T-helper 17 cell (primary cell): ENCODE results near the gene IMPDH1. TPM values are rescaled to one million over a fixed set of nuclear protein-coding genes. Genes with fewer than 3 reads are reported as not detected.
A peak's percentile ranks its signal among the peaks of the same experiment; 100 is the strongest.
"Not testable (repeated sequence)": the region's sequence is repeated elsewhere in the genome, so short reads cannot be mapped to it uniquely, and the experiment has no call there.

Source experiments
- ATAC-seq: fragments of 150-1000 bp; cut with Tn5 transposase; 2 replicates; pipeline ENCODE4 v1.10.0; 2021; ENCODE audit warnings: mild to moderate bottlenecking, moderate library complexity
- DNase-seq, 3 donors: peaks; one replicate each; pipeline versions ENCODE4 v3.0.0 to v3.0.0-alpha.2; 2020 to 2021
- H3K9me3 ChIP-seq: one replicate; pipeline ENCODE4 v1.7.0; 2013; ENCODE audit warnings: low read length, mild to moderate bottlenecking; ENCODE audit not compliant: control insufficient read depth, poor library complexity, severe bottlenecking
- H3K27ac Mint-ChIP-seq: one replicate; pipeline ENCODE4 v1.8.0; 2022; ENCODE audit warnings: mild to moderate bottlenecking, moderate library complexity, mixed read lengths
- H3K27me3 Mint-ChIP-seq: one replicate; pipeline ENCODE4 v1.8.0; 2022; ENCODE audit warnings: mixed read lengths
- H3K36me3 Mint-ChIP-seq: one replicate; pipeline ENCODE4 v1.8.0; 2022; ENCODE audit warnings: low read depth, mixed read lengths
- H3K4me1 Mint-ChIP-seq: one replicate; pipeline ENCODE4 v1.8.0; 2022; ENCODE audit warnings: mild to moderate bottlenecking, mixed read lengths
- H3K4me3 Mint-ChIP-seq: one replicate; pipeline ENCODE4 v1.8.0; 2022; ENCODE audit warnings: mild to moderate bottlenecking, moderate library complexity, mixed read lengths
- total RNA-seq, 4 donors: library from RNA in 2 of 4; stranded (reverse) in 2 of 4; gene quantifications; one replicate each; pipeline ENCODE4 v1.2.3 and lab custom pipeline; 2022 to 2026

Gene IMPDH1
- 10 to 100 TPM; 52.5 to 55.9 TPM for total RNA-seq
- 62.9 to 107 reads per million in 2 donors for total RNA-seq (lab: John Stamatoyannopoulos, UW)

DNA sequence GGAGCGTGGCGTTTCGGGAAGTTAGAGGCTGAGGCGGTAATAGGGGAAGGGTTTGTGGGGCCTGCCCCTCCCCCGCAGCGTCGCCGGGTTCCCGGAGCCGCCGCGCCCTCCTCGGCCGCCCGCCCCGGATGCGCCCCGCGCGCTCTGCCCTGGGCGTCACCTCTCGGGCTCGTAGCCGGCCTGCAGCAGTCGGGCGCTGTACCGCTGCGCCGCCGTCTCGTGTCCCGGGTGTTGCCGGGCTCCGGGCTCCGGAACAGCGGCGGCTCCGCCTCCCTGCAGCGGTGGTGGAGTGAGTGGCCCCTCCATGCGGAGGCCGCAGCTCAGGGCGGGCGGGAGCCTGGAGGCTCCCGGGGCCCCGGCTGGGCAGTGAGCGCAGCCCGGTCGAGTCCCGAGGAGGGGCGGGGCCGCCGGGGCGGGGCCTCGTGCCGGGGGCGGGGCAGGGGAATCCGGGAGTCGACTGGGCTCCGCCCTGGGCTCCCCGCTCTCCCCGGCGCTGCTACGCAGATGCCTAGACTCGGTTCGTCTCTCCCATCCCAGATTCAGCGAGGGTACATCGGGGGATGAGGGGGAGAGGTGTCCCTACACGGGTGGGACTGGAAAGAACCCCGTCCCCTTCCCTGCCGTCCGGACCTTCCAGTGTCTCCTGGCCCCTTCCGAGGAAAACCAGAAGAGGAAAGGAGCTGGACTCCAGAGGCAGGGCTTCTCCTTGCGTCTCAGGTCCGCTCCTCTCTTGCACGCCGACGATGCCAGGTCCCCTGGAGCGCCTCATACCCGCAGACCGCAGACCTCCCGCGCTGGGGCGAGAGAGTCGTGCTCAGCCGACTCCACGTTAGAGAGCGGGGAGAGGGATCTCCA is at the start of gene IMPDH1:
IMPDH1 (minus strand) TSS at position 387 of the 855 bp plus-strand sequence; CDS start at position 306, 81 bp downstream.
- H3K9me3 ChIP-seq = no peaks in the 10 kb centered on the region
- peak; percentile 84 for ATAC-seq
- Mint-ChIP-seq H3K4me3 (peak within 1 kb of the TSS; percentile 91), H3K27ac (peak within 1 kb of the TSS; percentile 74), H3K4me1 (peaks cover 27% of the 10 kb centered on the region), H3K27me3 (no peaks in the 10 kb centered on the region), H3K36me3 (no peaks in the 10 kb centered on the region)
- DNase-seq = peak; percentile 77 to 91 (median 87)

DNA sequence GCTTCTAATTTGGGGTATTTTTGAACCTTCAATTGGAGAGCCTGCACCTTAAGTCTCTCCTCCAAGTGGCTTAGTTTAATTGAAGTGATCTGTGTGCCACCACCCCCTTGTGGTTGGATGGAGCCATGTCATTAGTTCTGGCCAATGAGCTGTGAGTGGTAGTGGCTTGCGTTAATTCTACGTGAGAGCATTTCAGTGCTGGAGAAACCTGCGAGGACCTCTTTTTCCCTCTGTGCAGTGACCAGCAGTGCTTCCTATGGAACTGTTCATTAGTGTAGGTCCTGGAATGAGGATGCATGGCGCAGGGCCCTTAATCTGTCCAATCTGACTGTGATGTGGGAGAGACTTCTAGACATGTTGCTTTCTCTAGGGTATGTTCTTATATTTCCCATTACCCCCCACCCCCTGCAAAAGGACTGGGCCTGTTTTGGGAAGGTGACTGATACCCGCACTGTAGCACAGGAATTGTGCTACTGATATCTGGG is 49.7 kb upstream of the IMPDH1 start:
- Mint-ChIP-seq H3K4me1 (peaks cover 23% of the 10 kb centered on the region), H3K4me3 (no peak overlapping the region), H3K27ac (peak overlapping the region; percentile 51), H3K36me3 (no peaks in the 10 kb centered on the region), H3K27me3 (no peaks in the 10 kb centered on the region)
- H3K9me3 ChIP-seq = no peaks in the 10 kb centered on the region
- peak; percentile 41 to 54 (median 50) for DNase-seq
- peak; percentile 52 for ATAC-seq

DNA sequence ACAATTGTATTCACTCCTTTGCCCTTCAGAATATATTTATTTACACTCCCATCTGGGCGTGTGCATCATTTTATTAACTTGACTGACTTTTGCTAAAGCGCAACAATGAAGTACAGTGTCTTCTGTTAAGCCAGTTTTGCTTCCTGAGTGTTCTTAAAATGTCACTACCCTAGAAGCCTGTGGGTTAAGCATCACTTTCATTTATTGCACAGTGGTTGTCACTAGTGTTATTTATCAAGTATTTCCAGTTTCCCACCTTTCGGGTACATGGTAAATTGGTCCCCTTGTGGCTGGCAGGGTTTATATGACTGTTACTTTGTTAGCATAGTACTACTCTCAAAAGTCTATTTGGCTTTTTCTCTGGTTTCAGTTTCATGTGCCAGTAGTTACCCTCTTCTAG is 49.2 kb upstream of the IMPDH1 start:
- Mint-ChIP-seq H3K27ac (no peak overlapping the region), H3K4me1 (peaks cover 23% of the 10 kb centered on the region), H3K27me3 (no peaks in the 10 kb centered on the region), H3K36me3 (no peaks in the 10 kb centered on the region), H3K4me3 (no peak overlapping the region)
- H3K9me3 ChIP-seq = no peaks in the 10 kb centered on the region
- DNase-seq (no peak), ATAC-seq (no peak)

DNA sequence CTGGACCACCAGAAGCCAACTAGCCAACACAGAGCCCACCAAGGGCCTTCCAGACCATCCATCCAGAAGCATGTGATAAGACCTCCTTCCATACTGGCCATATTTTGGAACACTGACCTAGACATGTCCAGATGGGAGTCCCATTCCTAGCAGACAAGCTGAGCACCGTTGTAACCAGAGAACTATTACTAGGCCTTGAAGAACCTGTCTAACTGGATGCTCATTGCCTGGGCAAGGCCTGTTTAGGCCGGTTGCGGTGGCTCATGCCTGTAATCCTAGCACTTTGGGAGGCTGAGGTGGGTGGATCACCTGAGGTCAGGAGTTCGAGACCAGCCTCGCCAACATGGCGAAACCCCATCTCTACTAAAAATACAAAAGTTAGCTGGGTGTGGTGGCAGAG is 47.6 kb upstream of the IMPDH1 start:
- H3K27ac Mint-ChIP-seq, H3K36me3 Mint-ChIP-seq, H3K9me3 ChIP-seq, H3K27me3 Mint-ChIP-seq, DNase-seq, H3K4me3 Mint-ChIP-seq, ATAC-seq: not testable (repeated sequence)
- H3K4me1 Mint-ChIP-seq = peaks cover 26% of the 10 kb centered on the region

DNA sequence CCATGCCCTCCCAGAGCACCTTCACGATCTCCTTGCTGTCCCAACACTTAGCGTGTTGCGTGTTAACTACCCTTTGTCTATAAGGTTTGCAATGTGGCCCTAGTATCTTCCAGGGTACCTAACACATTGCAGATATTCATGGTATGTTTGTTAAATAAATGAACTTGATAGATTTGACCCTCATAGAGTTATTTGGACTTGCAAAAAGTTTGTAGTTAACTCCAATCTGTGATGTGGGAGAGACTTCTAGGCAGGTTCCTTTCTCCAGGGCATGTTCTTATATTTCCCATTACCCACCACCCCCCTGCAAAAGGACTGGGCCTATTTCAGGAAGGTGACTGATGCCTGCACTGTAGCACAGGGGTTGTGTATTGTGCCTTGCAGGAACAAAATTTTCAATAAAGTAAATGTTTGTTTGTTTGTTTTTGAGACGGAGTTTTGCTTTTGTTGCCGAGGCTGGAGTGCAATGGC is 46.5 kb upstream of the IMPDH1 start:
- Mint-ChIP-seq H3K27me3 (no peaks in the 10 kb centered on the region), H3K27ac (peak overlapping the region; percentile 85), H3K36me3 (no peaks in the 10 kb centered on the region), H3K4me3 (peak overlapping the region; percentile 93), H3K4me1 (peaks cover 26% of the 10 kb centered on the region)
- ATAC-seq (no peak), DNase-seq (no peak)
- no peaks in the 10 kb centered on the region for H3K9me3 ChIP-seq

DNA sequence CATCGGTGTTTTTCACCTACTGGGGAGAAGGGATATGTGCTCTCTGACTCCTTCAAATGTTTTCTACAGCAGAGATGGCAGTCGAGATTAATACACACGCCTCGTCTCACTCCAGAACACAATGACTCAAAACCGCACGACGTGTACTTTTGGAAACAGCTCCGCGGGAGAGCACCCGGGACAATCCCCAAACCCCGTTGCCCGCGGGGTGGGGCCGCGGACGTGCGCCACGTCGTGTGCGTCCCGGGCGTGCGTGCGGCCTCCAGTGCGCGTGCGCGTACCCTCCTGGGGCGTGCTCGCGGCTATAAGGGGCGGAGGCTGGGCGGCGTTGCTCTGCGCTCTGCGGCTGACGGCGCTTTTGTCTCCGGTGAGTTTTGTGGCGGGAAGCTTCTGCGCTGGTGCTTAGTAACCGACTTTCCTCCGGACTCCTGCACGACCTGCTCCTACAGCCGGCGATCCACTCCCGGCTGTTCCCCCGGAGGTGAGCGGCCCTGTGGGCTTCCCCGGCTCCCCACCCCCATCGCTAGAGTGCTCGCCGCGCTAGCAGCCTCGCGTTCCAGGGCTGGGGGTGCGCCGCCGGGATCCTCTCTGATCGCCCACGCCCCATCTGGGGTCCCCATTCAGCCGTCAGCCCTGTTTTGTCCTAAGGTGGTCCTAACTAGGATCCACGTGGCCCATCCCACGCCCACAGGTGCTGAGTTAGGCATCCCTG is 45.9 kb upstream of the IMPDH1 start, which contains the start of gene HILPDA:
HILPDA (plus strand) TSS at position 336 of the 712 bp plus-strand sequence. CDS start 1,391 bp downstream, outside the sequence.
- peaks cover 26% of the 10 kb centered on the region for H3K4me1 Mint-ChIP-seq
- H3K36me3 Mint-ChIP-seq = no peaks in the 10 kb centered on the region

DNA sequence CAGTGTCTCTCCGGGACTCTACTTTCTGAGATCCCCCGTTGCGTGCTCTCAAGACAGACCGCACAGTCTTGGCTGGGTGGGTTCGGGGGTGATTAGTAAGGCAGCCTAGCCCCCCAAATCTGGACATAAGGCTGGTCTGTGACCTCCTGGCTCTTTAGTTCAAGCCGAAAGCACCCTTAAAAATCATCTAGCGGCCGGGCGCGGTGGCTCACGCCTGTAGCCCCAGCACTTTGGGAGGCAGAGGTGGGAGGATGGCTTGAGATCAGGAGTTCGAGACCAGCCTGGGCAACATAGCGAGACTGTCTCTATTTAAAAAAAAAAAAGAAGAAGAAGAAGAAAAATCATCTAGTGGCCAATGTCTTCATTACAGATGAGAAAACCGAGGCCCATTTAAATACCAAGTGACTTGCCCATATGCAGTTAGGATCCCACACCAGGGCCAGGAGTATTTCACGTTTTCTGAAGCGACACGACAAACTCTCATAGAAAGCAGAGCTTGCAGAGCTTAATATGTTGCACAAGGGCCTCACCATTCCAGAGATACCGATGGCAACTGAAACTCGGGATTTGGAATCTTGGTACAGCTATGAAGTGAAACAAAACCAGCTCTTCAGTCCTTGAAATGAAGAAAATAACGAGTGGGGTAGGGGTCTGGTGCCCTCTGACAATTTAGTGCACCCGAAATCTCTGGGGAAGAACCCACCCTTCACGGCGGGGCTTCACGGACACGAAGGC is 45.2 kb upstream of the IMPDH1 start:
- H3K27ac Mint-ChIP-seq = peak overlapping the region; percentile 85

More for the DNA sequence above, 45.9 kb upstream of the IMPDH1 start, which contains the start of gene HILPDA:
- peak within 1 kb of the TSS; percentile 85 for H3K27ac Mint-ChIP-seq
- H3K27me3 Mint-ChIP-seq = no peaks in the 10 kb centered on the region
- no peaks in the 10 kb centered on the region for H3K9me3 ChIP-seq
- H3K4me3 Mint-ChIP-seq = peak within 1 kb of the TSS; percentile 93
- DNase-seq (peak; percentile 93 to 96 (median 94)), ATAC-seq (peak; percentile 92)

DNA sequence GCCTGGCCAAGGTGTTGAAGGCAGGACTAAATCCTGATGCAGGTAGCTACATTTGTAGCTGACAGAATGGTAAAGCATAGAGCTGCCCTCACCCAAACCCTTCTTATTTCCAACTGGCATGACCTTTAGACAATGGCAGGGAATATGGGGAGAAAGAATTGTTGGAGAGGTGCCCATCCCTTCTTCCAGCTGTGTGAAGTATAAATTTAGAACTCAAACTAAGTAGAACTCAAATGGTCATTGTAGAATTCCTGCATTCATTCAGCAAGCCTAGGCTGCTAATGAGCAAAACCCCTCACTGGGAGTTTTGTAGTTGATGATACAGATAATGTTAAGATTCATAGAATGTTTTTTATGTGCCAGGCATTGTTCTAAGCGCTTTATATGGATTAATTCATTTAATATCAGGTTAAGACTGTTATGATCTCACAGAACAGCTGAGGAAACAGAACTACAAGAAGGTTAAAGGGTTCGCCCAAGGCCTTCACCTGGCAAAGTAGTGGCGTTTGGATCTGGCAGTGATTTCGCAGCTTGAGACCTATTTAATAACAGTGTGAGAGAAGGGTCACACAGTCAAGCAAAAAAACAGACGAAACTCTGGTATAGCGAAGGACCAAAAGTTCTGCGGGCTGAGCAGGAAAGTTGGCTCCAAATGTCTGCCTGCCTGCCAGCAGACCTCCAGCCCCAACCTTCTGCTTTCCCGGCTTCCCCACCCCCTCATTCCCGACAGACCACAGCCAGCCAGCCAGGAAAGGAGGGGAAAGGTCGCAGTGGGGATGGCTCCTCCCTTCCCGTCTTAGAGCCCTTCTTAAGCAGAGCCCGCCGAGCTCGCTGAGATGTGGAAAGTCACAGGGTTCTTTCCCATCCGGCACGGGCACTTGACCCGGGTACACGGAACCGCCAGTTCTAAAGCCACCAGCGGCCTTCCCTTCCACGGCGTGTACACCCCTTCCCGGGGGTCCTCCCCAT is 44.3 kb upstream of the IMPDH1 start:
- no peak for DNase-seq
- H3K9me3 ChIP-seq = no peaks in the 10 kb centered on the region
- no peaks in the 10 kb centered on the region for H3K36me3 Mint-ChIP-seq
- no peaks in the 10 kb centered on the region for H3K27me3 Mint-ChIP-seq
- peaks cover 18% of the 10 kb centered on the region for H3K4me1 Mint-ChIP-seq
- ATAC-seq = no peak
- H3K4me3 Mint-ChIP-seq = peak overlapping the region; percentile 39
- H3K27ac Mint-ChIP-seq = peak overlapping the region; percentile 85

More for the DNA sequence above, 45.2 kb upstream of the IMPDH1 start:
- peaks cover 26% of the 10 kb centered on the region for H3K4me1 Mint-ChIP-seq
- ATAC-seq (no peak), DNase-seq (no peak)
- no peaks in the 10 kb centered on the region for H3K9me3 ChIP-seq
- H3K4me3 Mint-ChIP-seq = peak overlapping the region; percentile 93
- H3K27me3 Mint-ChIP-seq = no peaks in the 10 kb centered on the region
- no peaks in the 10 kb centered on the region for H3K36me3 Mint-ChIP-seq

DNA sequence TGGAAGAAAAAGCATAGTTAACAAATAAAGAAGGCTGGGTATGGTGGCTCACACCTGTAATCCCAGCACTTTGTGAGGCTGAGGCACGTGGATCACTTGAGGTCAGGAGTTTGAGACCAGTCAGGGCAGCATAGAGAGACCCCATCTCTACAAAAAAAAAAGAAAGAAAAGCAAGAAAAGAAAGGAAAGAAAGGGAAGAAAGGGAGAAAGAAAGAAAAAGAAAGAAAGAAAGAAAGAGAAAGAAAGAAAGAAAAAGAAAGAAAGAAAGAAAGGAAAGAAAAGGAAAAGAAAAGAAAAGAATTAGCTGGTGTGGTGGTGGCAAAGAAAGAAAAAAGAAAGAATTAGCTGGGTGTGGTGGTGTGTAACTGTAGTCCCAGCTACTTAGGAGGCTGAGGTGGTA is 42.8 kb upstream of the IMPDH1 start:
- no peak overlapping the region for H3K4me3 Mint-ChIP-seq
- H3K27me3 Mint-ChIP-seq = no peaks in the 10 kb centered on the region
- DNase-seq (no peak), ATAC-seq (no peak)
- H3K27ac Mint-ChIP-seq = peak overlapping the region; percentile 84
- H3K4me1 Mint-ChIP-seq = peaks cover 15% of the 10 kb centered on the region
- H3K9me3 ChIP-seq = no peaks in the 10 kb centered on the region
- no peaks in the 10 kb centered on the region for H3K36me3 Mint-ChIP-seq

DNA sequence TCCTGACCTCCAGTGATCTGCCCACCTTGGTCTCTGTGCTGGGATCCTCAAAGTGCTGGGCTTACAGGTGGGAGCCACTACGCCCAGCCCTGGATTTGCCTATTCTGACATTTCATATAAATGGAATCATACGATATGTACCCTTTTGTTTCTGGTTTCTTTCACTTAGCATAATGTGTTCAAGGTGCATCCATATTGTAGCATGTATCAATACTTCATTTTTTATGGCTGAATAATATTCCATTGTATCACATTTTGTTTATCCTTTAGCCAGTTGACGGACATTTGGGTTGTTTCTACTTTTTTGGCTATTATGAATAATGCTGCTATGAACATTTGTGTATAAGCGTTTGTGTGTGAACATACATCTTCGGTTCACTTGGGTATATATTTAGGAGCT is 41.1 kb upstream of the IMPDH1 start:
- no peaks in the 10 kb centered on the region for H3K27me3 Mint-ChIP-seq
- no peak for ATAC-seq
- no peaks in the 10 kb centered on the region for H3K9me3 ChIP-seq
- H3K36me3 Mint-ChIP-seq = no peaks in the 10 kb centered on the region
- peaks cover 9% of the 10 kb centered on the region for H3K4me1 Mint-ChIP-seq
- H3K4me3 Mint-ChIP-seq = no peak overlapping the region
- DNase-seq = no peak
- no peak overlapping the region for H3K27ac Mint-ChIP-seq

DNA sequence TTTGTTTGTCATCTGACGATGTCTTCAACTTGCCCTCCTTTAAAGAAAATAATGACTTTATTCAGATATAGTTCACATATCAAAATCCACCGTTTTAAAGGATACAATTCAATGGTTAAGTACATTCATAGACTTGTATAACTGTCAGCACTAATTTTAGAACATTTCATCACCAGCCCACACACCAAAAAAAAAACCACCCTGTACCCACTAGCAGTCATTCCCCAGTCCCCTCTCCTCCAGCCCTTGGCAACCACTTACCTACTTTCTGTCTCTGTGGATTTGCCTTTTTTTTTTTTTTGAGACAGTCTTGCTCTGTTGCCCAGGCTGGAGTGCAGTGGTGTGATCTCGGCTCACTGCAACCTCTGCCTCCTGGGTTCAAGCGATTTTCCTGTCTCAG is 40.6 kb upstream of the IMPDH1 start:
- Mint-ChIP-seq H3K27ac (no peak overlapping the region), H3K4me3 (no peak overlapping the region), H3K36me3 (no peaks in the 10 kb centered on the region), H3K4me1 (peaks cover 6% of the 10 kb centered on the region), H3K27me3 (no peaks in the 10 kb centered on the region)
- DNase-seq (no peak), ATAC-seq (no peak)
- no peaks in the 10 kb centered on the region for H3K9me3 ChIP-seq
